GM19025 (cell line): ENCODE data around the gene ABHD17A.

Experiments used
- ATAC-seq: cut with Tn5 transposase; IDR thresholded peaks from one replicate; pipeline ENCODE4 v1.9.1; 2021; ENCODE audit warnings: mild to moderate bottlenecking, low read depth, moderate library complexity; ENCODE audit not compliant: unreplicated experiment

The ABHD17A gene

DNA sequence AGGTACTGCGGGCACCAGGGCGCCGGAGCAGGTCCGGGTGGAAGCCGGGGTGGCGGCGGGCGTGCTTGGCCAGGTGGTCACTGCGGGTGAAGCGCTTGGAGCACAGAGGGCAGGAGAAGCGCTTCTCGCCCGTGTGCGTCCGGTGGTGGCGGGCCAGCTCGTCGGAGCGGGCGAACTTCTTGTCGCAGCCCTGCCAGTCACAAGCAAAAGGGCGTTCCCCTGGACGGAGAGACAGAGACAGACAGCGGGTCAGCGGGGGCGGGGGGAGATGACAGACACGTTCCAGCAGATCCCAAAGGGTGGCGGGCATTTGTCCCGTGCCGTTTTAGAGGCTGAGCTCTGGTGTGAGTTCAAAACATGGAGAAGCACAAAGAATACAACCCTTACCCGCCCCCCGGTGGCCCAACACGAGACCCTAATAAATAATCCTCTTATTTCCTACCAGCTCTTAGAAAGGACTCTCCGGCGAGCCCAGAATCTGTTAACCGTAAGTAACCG is 30.7 kb downstream of the ABHD17A start:
- ATAC-seq, result no peak

DNA sequence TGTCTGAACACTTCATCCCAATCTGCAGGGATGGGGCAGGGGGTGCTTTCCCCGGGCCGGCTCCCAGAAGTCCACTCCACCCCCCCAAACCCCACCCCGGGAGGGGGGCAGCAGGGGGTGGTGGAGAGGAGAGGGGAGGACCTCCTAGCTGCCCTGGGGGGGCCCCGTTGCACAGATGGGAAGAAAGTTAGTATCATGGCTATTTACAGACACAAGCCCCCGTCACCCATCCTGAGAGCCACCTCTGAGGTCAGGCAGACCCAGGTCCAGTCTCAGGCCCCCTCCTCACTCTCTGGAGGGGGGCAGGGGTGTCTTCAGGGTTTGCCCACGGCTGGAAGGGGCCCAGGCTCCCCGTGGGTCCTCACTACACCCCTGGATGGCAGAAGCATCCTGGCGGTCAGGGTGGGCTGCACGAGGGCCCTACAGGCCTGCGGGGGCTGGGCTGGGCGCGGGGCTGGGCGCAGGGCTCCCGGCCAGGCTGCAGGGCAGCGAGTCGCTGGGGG is 31.2 kb downstream of the ABHD17A start:
- no peak for ATAC-seq

DNA sequence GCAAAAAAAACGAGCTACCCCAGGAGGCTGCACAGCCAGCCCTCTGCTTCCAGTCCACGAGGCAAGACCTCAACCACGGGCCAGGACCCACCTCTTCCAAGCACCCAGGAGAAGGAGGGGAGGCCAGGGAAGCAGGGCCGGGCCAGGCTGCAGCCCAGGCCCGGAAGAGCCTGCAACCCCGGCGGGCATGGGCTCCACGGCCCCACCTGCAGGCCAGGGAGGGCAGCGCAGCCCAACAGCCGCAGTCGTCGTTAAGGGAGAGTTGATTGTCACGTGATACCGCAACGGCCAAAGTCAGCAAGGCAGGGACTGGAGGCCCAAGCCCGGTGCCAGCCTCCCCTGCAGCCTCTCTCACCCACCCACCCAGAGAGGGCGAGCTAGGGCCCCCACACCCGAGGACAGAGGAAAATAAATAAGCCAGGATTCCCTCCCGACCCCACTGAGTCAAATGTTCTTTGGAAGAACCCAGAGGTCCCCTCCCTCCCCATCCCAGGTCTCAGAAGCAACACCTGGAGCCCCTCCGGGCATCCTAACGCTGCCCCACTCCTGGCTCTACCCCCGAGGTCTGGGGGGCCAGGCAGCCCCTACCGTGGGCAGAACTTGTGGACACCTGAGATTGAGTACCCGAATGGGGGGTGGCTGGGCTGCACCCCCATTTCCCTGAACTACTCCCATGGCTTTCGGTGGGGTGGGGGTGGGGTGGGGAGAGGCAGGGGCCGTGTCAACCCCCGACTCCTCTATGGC is 31.8 kb downstream of the ABHD17A start:
- ATAC-seq, result no peak

DNA sequence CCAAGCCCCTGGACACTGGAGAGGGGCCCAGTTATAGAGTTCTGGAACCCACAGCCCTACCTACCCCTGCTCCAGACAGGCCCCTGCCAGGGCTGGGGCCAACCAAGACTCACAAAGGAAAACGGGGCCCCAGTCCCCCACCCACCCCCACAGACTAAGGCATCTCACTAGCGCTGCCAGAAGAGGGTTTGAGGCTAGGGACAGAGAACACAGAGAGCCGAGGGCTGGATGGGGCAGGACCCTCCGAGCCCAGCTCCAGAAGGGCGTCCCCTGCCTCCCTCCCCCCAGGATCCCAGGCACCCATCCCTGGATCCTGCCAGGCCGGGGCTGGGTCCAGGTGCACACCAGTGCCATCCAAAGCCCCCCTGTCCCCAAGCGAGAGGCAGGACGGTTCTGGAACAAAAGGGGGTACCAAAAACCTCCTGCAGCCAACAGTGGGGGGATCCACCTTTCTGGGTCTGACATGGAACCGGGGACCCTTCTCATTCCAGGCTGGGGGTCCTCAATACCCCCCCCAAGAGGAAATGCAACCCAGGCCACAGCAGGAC is 32.6 kb downstream of the ABHD17A start:
- ATAC-seq, result no peak

DNA sequence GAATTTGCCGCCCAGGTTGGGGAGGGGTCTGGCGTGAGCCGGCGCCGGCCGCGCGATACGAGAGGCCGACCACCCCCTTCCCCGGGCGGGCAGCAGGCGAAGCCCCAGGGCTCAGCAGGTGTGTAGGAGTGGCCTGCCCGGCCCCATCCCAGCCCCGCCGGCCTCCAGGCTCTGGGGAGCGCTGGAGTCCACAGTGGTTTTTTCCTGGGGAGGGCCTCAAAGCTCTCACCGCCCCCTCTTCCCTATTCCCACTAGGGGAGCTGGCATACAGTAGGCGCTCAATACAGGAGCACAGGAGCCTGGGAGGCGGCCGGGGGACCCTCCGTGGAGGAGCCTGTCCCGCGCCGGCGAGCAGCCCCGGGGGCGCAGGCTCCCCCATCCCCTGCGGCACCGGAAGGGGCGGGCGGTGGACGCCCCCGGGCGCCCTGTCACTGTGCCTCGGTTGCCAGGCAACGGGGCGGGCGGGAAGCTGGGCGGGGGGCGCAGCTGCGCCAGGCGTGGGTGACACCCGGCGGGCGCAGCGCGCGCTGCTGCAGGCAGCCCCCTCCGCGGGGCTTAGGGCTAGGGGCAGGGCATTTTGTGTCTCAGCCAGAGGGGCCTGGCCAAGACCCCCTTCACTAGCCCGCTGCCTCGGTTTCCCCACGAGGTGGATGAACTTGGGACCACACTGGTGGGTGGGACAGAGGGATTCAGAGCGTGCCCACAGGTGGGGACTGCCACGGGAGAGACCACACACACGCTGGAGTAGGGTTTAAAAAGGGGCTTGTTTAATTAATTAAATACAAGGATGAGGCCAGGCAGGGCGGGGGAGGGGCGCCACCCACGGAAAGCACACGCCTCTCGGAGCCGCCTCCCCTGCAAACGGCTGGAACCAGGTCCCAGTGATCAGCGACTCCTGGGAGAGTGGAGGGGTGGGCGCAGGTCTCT is 33.4 kb downstream of the ABHD17A start:
- no peak for ATAC-seq

DNA sequence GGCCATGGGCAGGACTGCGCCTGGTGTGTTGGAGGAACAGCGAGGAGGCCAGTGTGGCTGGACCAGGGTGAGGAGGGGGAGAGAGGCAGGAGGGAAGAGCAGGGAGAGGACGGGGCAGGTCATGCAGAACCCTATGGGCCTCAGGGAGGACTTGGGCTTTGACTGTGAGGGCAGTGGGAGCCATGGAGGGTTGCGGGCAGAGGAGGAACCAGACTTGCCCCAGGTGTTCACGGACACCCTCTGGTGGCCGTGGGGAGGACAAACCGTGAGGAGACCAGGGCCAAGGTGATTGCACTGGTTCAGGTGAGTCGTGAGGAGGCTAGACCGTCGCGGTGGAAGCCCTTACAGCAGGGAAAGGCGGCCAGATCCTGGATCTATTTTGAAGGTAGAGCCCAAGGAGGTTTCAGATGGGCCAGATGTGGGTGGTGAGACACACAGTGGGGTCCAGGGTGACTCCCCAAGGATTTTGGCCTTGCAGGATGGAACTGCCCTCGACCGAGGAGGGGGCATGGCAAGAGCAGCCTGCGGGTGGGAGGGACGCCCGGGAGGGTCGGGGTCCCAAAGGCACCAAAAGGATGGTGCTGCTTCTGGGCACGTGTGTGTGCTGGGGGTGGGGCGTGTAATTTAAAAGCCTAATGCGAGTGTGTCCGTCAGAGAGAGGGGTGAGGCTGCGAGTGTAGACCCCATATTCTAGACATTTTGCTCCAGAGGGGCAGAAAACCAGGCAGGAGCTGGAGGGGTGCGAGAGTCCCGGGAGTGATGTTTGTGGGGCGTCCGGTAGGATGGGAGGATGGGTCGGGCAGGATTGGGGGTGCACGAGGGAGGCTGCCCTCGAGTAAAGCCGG is 34.3 kb downstream of the ABHD17A start:
- ATAC-seq, result no peak

DNA sequence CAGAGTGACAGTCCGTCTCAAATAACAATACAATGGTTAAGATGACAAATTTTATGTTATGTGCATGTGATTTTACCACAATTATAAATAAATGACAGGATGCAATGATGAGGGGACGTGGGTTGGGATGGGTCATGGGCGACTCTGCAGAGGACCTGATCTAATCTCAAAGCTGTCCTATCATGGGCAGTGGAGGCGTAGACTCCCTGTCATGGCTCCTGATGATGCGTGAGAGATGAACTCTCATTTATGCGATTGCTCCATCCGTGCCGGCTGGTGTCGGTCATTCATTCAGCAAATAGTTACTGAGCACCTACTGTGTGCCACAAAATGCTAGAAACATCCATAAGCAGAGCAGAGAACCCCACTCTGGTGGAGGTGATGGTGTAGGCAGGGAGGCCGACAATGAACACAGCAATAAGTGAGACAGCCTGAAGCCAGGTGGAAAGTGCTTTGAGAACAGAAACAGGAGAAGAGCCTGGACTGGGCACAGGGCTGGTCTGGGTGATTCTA is 35.4 kb downstream of the ABHD17A start:
- no peak for ATAC-seq

DNA sequence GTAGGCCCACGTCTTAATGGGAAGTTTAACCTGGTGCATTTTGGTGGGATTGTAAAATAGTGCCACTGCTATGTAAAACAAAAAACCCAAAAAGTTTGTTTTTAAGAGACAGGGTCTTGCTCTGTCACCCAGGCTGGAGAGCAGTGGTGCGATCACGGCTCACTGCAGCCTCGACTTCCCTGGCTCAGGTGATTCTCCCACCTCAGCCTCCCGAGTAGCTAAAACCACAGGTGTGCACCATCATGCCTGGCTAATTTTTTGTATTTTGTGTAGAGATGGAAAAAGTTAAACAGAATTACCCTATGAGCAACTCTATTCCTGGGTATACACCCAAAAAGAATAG is 36.2 kb downstream of the ABHD17A start:
- ATAC-seq, result no peak

DNA sequence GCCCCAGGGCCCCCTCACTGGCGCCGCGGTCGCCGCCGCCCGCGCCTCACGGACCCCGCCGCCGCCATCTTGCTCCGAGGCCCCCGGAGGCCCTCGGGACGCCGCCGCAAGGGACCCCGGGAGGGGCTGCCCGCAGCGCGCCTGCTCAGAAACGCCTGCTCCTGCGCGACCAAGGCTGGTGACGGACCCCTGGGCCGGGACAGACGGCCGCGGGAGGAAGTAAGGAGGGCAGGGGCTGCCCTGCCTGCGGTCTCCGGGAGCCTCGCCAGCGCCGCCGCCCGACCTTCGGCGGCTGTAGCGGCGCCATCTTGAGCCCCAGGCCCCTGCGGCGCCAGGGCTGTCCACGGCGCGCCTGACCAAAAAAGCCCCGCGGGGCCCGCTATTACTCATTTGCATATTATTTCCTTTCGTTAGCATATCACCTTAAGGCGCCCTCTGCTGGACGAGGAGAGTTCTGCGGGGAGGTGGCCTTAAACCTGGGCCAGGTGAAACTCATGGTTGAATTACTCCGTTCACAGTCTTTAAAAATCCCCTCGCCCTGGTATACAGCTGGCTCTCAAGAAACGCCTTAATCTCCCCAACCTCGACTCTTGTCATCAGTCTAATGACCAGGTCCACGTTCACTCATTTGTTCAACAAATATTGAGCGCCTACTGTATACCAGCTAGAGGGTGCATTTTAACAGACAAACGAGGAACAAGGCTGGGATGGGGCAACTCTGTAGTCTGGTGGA is 36.7 kb downstream of the ABHD17A start, which contains the start of gene REXO1:
REXO1 (minus strand) TSS at position 85 of the 733 bp plus-strand sequence. CDS start 125 bp downstream, outside the sequence.
- ATAC-seq, result peak; percentile 68

DNA sequence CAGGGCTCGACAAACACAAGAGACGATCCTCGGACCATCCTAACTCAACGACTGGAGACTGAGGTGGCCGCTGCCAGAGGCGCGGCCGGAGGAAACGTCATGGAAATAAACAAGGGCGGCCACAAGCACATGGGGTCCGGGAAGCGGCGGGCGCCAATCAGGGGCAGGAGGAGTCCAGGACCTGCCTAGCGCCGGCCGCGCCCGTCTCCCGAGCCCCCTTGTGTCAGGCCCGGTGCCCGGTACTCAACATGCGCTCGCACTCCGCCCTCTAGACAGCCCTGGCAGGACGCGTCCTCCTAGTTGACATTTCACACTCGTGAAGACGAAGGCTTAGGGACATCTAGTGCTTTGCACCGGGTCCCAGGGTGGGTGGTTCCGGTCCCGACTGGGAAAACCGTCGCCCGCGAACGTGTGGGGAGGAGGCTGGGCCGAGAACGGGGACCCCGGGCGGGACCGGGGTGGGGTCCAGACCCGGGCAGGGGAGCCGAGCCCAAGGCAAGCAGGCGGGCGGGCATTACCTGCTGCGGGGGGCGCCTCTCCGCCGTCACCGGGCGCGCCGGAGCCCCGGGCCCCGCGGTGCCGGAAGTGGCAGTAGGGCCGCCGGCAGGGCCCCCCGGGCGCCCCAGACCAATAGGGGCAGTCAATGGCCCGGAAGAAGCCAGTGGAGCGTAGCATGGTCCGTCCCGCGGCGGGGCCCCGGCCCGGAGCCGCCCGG is 37.5 kb downstream of the ABHD17A start:
- ATAC-seq, result peak; percentile 28

DNA sequence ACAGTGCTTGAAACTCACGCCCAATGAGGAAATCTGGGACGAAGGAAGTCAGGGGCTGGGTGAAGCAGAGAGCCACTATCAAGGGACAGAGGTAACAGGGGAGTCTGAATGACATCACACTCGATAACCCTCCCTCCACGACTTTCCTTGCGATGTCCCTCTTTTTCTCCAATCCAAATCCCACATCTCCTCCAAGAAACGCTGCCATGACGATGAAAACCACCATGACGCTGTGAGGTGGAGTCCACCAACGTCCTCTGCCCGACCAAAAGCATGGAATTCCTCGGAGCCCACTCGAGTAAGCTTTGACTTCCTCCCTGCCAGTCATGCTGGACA is 38.0 kb downstream of the ABHD17A start:
- ATAC-seq, result no peak

DNA sequence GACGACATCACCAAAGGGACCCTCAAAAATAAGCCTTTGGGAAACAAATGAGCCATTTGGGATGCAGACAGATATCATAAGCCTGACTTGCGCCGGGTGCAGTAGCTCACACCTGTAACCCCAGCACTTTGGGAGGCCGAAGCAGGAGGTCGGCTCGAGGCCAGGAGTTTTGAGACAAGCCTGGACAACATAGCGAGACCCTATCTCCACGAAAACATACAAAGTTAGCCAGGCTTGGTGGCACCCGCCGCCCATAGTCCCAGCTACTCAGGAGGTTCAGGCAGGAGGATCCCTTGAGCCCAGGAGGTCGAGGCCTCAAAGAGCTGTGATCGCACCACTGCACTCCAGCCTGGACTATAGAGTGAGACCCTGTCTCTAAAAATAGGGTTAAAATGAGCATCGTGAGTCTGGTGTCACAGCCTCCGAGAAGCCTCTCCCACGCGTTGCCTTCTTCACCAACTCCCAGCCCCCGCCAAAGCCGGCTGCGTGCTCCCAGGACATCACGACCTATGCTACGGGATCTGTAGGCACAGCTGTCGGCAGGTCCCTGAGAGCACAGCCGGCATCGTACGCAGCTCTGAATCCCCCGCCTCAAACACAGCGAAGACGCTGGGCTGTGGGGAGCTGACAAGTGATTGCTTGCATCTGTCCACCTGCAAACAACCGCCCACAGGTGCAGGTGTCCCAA is 38.6 kb downstream of the ABHD17A start:
- no peak for ATAC-seq

DNA sequence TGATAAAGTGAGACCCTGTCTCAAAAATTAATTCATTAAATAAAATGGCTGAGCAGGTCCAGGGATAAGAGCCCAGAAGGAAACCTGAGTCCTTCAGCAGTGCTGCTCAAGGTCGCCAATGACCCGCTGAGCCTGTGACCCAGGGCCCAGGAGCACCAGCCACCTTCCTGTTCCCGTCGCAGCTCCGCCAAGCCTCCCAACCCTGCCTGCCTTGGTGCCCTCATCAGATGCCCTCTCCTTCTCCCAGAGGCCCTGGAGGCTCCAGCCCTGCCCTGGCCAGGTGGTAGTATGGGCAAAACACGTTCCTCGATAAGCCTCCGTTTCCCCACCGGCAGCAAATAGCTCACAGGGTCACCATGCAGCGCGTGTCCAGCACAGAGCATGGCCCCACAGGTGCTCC is 39.7 kb downstream of the ABHD17A start:
- no peak for ATAC-seq

DNA sequence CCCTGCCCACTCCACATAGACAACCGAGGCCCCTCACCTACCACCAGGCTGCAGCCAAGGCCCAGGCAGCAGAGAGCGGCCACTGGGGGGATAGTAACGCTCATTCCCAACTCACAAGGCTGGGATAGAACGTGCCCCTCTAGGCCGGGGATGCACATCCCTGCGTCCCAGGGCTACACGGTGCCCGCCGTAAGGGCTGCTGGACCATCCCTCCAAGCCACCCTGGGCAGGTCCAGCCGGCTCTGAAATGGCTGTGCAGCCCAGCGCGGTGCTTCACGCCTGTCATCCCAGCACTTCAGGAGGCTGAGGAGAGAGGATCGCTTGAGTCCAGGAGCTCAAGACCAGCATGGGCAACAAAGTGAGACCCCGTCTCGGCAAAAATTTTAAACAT is 40.2 kb downstream of the ABHD17A start:
- ATAC-seq, result no peak

DNA sequence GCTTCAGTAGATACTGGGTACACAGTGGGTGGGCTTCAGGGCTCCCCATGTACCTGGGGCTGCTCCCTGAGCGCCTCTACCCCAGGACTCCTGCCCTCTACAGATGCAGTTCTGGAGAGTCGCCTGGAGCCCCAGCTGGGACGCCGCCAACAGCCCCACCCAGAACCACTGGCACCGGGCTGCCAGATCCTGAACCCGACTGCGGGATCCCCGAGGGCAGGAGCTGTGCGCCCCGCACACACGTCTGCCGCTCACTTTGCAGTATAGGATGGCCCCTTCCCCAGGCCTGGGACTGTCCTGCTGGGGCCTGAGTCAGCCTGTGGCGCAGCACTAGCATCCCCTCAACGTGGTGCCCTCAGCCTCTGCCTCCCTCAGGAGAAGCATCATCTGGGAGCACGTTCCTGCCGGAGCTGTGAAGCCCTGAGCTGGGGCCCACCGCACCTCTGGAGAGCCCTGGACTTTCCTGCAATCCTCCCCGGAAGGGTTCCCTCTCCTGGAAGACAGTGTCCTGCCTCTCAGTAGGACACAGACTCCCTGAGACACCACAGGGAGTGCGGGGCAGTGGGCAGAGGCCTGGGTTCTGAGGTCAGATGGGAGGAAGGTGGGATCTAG is 40.7 kb downstream of the ABHD17A start:
- no peak for ATAC-seq

DNA sequence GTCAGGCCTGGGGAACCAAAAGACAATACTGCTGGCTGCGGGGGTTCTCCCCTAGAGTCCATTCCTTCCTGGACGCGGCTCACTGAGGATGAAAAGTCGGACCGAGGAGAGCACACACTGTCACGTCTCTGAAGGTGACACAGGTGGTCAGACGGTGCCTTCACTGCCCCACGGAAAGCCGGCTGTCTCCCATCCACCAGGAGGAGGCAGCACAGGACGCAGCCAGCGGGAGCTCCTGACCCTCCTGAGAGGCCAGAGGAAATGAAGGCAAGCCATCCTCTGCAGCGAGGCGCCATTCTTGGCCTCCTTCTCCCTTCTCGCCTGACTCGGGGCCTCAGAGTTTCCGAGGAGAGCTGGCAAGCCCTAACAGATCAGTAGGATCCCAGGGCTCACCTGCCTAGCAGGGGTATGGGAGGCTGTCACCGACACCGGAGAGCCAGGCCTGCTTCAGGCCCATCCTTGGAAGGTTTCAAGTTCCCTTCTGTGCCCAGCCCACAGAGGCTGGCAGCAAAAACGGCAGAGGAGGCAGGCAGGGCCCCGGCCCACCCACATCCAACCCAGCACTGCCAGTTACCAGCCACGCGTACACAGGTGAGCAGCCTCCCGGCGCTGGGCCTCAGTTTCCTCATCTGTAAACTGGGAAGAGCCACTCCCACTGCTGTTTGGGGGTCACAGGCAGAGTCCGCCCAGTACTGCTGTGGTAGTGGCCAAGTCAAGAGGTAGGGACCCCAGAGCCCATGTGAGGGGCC is 41.5 kb downstream of the ABHD17A start:
- no peak for ATAC-seq

DNA sequence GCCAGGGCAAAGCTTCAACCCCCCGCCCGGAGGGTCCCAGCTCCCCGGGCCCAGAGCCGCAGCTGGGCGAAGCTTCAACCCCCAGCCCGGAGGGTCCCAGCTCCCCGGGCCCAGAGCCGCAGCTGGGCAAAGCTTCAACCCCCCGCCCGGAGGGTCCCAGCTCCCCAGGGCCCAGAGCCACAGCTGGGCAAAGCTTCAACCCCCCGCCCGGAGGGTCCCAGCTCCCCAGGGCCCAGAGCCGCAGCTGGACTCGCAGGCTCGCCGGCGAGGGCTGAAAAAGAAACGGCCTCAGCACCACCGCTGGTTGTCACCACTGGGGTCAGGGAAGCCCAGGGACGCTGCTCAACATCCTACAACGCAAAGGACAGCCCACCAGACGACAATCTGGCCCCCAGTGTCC is 42.2 kb downstream of the ABHD17A start:
- no peak for ATAC-seq
